Measurements from ENCODE around the gene AGO1. TPM values are rescaled to one million over a fixed set of nuclear protein-coding genes. Genes with fewer than 3 reads are reported as not detected.

AGO1 gene
- total and polyA plus RNA-seq, 8 donors: 2.2 to 20.3 (median 10.1) TPM

- no peaks in the 10 kb centered on the region for H3K27me3 ChIP-seq
- H3K4me3 ChIP-seq: no peak overlapping the region
- no peaks in the 10 kb centered on the region for H3K4me1 ChIP-seq
- TF ChIP-seq EP300 (IDR thresholded peaks at IDR 0.05) (no peak), POLR2AphosphoS5 (IDR thresholded peaks at IDR 0.05) (no peak), POLR2A (IDR thresholded peaks at IDR 0.05) (no peak)
- TF ChIP-seq, protein P1, sequence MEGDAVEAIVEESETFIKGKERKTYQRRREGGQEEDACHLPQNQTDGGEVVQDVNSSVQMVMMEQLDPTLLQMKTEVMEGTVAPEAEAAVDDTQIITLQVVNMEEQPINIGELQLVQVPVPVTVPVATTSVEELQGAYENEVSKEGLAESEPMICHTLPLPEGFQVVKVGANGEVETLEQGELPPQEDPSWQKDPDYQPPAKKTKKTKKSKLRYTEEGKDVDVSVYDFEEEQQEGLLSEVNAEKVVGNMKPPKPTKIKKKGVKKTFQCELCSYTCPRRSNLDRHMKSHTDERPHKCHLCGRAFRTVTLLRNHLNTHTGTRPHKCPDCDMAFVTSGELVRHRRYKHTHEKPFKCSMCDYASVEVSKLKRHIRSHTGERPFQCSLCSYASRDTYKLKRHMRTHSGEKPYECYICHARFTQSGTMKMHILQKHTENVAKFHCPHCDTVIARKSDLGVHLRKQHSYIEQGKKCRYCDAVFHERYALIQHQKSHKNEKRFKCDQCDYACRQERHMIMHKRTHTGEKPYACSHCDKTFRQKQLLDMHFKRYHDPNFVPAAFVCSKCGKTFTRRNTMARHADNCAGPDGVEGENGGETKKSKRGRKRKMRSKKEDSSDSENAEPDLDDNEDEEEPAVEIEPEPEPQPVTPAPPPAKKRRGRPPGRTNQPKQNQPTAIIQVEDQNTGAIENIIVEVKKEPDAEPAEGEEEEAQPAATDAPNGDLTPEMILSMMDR (IDR thresholded peaks at IDR 0.05): no peak
- peaks cover 31 to 98% (median 93%) of the 10 kb centered on the region in 4 donors for H3K36me3 ChIP-seq
- intact Hi-C loops (cut with DNase I; ENCODE audit: low total_unique reads): no loop called here
- no peak overlapping the region for H3K27ac ChIP-seq
- DNase-seq: no peak
- no peaks in the 10 kb centered on the region for H3K9me3 ChIP-seq
Measured at GRCh38 chr1:35899941-35900340, 16.9 kb downstream of the AGO1 start.

DNA sequence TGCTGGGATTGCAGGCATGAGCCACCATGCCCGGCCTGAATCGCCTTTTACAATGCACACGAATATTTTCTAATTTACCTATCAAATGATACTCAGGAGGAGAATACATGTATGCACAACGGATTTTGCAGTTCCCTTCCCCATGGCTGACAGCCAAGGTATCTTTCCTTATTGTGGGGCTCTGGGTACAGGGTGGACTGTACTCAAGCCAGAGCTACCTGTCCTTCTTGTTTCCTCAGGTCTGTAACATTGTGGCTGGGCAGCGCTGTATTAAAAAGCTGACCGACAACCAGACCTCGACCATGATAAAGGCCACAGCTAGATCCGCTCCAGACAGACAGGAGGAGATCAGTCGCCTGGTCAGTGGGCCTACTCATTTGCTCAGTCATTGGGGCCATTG, 18.2 kb downstream of the AGO1 start:
- 93 to 96% (median 96%) methylated on average over 9 of the region's 9 CpGs for WGBS, 5 donors
- TF ChIP-seq POLR2AphosphoS5 (IDR thresholded peaks at IDR 0.05): no peak
- TF ChIP-seq, protein P1 (IDR thresholded peaks at IDR 0.05): no peak
- no peak for TF ChIP-seq EP300 (IDR thresholded peaks at IDR 0.05)
- no peak for TF ChIP-seq POLR2A (IDR thresholded peaks at IDR 0.05)
- H3K4me3 ChIP-seq: no peak overlapping the region
- no peak for DNase-seq
- no peaks in the 10 kb centered on the region for H3K4me1 ChIP-seq
- H3K9me3 ChIP-seq: no peaks in the 10 kb centered on the region
- H3K36me3 ChIP-seq: peaks cover 27 to 98% (median 91%) of the 10 kb centered on the region in 4 donors
- no peak overlapping the region for H3K27ac ChIP-seq
- H3K27me3 ChIP-seq: no peaks in the 10 kb centered on the region
- intact Hi-C loops (cut with DNase I; ENCODE audit: low total_unique reads): no loop called here

DNA sequence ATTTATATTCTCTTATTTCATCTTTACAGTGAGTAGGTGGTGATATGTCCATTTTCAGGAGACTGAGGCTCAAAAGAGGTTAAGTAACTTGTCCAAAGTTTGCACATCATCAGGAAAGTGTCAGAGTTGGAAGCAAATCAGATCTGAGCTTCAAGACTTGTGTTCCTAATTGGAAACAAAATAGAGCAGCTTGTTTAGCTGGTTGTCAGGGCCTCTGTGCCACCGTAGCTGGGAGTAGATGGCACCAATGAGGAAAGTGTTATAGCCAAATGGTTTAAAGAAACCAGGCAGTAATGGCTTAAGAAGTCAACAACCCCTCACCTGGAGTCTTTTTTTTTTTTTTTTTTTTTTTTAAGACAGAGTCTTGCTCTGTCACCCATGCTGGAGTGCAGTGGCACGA, 19.7 kb downstream of the AGO1 start:
- Histone ChIP-seq H3K36me3 (peaks cover 27 to 98% (median 91%) of the 10 kb centered on the region in 4 donors), H3K4me3 (no peak overlapping the region), H3K4me1 (no peaks in the 10 kb centered on the region), H3K9me3 (no peaks in the 10 kb centered on the region), H3K27ac (no peak overlapping the region), H3K27me3 (no peaks in the 10 kb centered on the region)
- 90 to 100% (median 97%) methylated on average over 2 of the region's 2 CpGs for WGBS, 5 donors
- intact Hi-C loops (cut with DNase I; ENCODE audit: low total_unique reads): no loop called here
- no peak for DNase-seq
- TF ChIP-seq, protein P1 (IDR thresholded peaks at IDR 0.05): no peak
- TF ChIP-seq EP300 (IDR thresholded peaks at IDR 0.05): no peak
- TF ChIP-seq POLR2AphosphoS5 (IDR thresholded peaks at IDR 0.05): no peak
- TF ChIP-seq POLR2A (IDR thresholded peaks at IDR 0.05): no peak

DNA sequence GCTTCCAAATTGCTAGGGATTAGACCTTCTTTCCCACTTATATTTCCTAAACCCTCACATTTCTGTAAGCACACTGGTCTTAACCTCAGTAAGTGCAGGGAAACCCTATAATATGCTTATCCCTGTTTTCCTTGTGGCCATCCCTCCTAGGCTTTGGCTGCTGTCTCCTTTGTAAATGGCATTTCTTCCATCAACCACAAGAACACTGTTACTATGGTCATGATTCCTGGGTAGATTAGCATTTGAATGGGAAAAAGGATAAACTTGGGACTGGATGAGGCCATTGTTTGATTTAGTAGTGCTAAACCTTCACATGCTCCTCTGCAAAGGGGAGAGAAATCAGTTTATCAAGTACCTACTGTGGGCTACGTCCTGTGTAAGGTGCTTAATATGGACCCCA, 31.7 kb downstream of the AGO1 start:
- peaks cover 66 to 100% (median 100%) of the 10 kb centered on the region in 4 donors for H3K36me3 ChIP-seq
- H3K4me1 ChIP-seq: no peaks in the 10 kb centered on the region
- H3K27ac ChIP-seq: no peak overlapping the region
- H3K4me3 ChIP-seq: no peak overlapping the region
- H3K27me3 ChIP-seq: no peaks in the 10 kb centered on the region
- intact Hi-C loops (cut with DNase I; ENCODE audit: low total_unique reads): no loop called here
- no peaks in the 10 kb centered on the region for H3K9me3 ChIP-seq
- WGBS, 5 donors: 91 to 100% (median 100%) methylated on average over 1 of the region's 1 CpG
- TF ChIP-seq, protein P1 (IDR thresholded peaks at IDR 0.05): no peak
- TF ChIP-seq EP300 (IDR thresholded peaks at IDR 0.05) (no peak), POLR2A (IDR thresholded peaks at IDR 0.05) (no peak), POLR2AphosphoS5 (IDR thresholded peaks at IDR 0.05) (no peak)
- DNase-seq: no peak
